Skeletal muscle satellite cell (primary cell): ENCODE results near the gene PROX1.

Experiments used
- H3K27me3 ChIP-seq: 2 replicates; pipeline ENCODE4 v1.7.0; 2013; ENCODE audit warnings: low read length; ENCODE audit not compliant: control insufficient read depth, insufficient read depth
- H3K36me3 ChIP-seq: 2 replicates; pipeline ENCODE4 v1.7.0; 2013; ENCODE audit warnings: mild to moderate bottlenecking, control low read depth, low read length; ENCODE audit not compliant: insufficient read depth
- H3K4me1 ChIP-seq: 2 replicates; pipeline ENCODE4 v1.7.0; 2013; ENCODE audit warnings: low read length; ENCODE audit not compliant: control insufficient read depth, insufficient read depth
- H3K4me2 ChIP-seq: 2 replicates; pipeline ENCODE4 v1.7.0; 2013; ENCODE audit warnings: mild to moderate bottlenecking, low read length
- H3K4me3 ChIP-seq: 2 replicates; pipeline ENCODE4 v1.7.0; 2013; ENCODE audit warnings: low read length
- H3K9ac ChIP-seq: 2 replicates; pipeline ENCODE4 v1.7.0; 2013; ENCODE audit warnings: mild to moderate bottlenecking, low read depth, low read length, moderate library complexity
- H3K9me3 ChIP-seq: replicated peaks from 2 replicates; pipeline ENCODE4 v1.7.0; 2013; ENCODE audit warnings: mild to moderate bottlenecking, control low read depth, low read length

The PROX1 gene

DNA sequence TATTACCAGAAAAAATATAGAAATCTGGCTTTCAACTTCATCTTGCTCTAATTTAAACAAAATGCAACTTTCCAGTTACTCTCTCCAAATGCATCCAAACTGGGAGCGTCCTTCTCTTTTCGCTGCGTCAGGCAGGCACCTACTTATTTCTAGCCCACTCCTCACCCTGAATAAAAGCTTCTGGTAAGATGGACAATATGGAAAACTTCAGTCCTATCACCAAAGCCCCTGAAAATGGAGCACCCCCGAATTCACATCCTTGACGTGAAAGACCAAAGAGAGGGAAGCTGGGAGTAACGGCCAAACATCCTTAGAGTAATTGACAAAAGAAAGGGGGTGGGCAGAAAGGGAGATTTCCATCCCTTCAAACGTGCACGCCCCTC is 5.5 kb upstream of the PROX1 start:
- Histone ChIP-seq H3K4me1 (peaks cover 17% of the 10 kb centered on the region), H3K36me3 (no peaks in the 10 kb centered on the region), H3K4me2 (peak overlapping the region; percentile 98), H3K27me3 (peaks cover 59% of the 10 kb centered on the region), H3K4me3 (peak overlapping the region; percentile 75), H3K9me3 (no peaks in the 10 kb centered on the region), H3K9ac (no peak overlapping the region)

DNA sequence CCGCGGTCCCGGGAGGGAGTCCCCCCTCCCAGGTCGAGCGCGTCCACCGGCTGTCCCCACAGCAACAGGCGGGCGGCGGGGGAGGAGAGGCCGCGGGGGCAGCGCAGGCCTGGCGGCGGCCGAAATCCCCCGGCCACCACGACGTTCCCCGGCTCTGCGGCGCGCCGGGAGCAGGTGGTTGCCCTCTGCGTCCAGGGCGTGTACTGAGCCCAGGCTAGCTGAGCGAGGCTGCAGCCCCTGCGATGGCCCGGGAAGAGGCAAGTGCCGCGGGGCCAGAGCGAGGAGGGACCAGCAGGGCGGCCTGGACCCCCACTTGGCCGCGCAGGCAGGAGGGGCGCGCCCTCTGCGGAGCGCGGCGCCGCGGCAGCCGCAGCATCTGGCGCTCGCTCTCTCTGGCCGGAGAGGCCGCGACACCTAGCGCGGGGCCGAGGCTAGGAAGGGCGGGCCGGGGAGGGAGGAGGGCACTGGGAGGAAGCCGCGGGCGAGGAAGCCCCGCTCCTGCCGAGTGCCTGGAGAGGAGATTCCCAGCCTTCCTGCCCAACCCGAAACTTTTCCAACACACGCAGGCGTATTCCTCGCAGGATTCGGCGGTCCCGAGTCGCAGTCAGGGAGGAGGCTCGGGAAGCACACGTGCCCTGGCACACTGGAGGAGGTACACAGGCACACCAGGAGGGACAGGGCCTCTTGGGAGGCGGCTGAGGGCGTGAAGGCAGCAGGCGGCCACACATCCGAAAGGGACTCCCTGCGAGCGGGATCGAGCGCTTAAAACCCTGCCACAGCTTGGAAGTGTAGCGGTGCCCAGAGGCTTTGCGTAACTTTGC is 4.9 kb upstream of the PROX1 start:
- no peak overlapping the region for H3K9ac ChIP-seq
- peak overlapping the region; percentile 75 for H3K4me3 ChIP-seq
- H3K36me3 ChIP-seq, result no peaks in the 10 kb centered on the region
- peaks cover 59% of the 10 kb centered on the region for H3K27me3 ChIP-seq
- H3K4me1 ChIP-seq, result peaks cover 17% of the 10 kb centered on the region
- H3K4me2 ChIP-seq, result peak overlapping the region; percentile 98
- no peaks in the 10 kb centered on the region for H3K9me3 ChIP-seq

DNA sequence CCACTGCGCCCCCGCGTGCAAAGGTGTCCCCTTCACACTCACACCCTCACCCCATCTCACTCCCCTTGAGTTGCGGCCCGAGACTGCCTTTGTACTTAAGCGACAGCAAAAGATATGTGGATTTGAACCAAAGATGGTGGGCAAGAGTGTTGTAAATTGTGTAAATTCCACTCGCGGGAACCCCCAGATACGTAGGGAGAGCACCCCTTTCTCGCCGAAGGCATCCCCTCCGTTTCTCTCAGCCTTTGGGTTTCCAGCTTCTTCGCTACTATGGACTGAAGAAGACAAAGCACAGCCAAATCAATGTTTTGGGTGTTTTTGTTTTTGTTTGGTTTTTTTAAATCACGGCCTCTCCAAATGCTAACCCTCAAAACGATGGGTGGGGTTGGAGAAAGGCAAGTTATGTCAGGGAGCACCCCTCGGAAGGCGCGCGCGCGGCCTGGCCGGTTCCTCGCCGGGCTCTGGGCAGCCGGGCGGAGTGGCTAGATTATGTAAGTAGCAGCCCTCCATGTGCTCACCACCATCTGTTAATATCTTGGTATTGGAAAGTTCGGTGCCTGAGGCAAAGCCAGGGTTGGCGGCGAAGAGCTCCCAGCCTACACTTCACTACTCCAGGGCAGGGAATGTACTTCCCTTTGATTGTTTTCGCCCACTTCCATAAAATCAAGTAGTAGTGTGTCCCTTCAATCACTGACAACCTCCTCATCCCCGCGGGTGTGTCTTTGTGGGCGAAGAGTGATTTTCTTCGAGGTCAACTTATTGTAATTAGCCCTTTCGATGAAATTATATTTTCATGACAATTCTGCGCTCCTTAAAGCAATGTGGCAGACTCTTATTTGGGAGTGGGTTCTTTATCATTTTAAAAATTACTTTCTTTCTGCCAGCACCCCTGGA is 4.0 kb upstream of the PROX1 start:
- Histone ChIP-seq H3K4me2 (peak overlapping the region; percentile 98), H3K4me3 (peak overlapping the region; percentile 75), H3K36me3 (no peaks in the 10 kb centered on the region), H3K9me3 (no peaks in the 10 kb centered on the region), H3K27me3 (peaks cover 55% of the 10 kb centered on the region), H3K4me1 (peaks cover 17% of the 10 kb centered on the region), H3K9ac (no peak overlapping the region)

DNA sequence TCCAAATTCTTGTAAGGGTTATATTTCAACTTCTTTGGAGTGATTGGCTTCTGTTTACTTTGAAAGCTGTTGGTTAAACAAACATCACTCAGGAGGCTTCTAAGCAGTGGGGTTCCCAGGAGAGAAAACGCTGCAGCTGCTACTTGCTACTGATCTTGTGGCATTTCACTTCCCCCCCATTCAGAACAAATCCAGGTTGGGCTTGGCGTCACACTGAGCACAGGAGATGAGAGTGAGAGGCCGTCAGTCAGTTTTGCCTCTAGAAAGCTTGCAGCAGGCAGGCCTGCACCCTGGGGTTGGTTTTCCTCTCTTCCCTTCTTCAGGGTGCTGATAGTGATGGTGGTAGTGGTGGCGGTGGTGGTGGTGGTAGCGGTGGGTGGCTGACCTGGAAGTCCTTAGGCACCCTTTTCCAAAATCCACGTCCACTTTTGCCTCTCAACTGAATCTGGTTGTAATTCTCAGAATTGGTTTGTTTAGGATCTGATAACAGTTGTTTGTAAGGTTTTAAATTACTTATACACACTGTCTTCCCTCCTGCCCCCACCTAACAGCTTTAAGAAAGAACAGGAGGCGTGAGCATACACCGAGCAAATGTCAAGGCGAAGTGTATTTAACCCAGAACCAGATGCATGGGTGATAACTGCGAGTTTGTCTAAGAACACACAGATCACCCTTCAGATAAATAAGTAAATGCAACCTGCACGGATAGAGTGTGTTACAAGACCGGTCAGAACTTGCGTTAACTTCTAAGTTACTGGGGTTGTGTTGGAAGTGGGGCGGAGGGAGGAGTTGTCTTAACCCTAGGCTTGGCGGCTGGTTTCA is 3.2 kb upstream of the PROX1 start:
- Histone ChIP-seq H3K9me3 (no peaks in the 10 kb centered on the region), H3K36me3 (no peaks in the 10 kb centered on the region), H3K9ac (no peak overlapping the region), H3K4me3 (no peak overlapping the region), H3K4me1 (peaks cover 22% of the 10 kb centered on the region), H3K4me2 (no peak overlapping the region), H3K27me3 (peaks cover 58% of the 10 kb centered on the region)

DNA sequence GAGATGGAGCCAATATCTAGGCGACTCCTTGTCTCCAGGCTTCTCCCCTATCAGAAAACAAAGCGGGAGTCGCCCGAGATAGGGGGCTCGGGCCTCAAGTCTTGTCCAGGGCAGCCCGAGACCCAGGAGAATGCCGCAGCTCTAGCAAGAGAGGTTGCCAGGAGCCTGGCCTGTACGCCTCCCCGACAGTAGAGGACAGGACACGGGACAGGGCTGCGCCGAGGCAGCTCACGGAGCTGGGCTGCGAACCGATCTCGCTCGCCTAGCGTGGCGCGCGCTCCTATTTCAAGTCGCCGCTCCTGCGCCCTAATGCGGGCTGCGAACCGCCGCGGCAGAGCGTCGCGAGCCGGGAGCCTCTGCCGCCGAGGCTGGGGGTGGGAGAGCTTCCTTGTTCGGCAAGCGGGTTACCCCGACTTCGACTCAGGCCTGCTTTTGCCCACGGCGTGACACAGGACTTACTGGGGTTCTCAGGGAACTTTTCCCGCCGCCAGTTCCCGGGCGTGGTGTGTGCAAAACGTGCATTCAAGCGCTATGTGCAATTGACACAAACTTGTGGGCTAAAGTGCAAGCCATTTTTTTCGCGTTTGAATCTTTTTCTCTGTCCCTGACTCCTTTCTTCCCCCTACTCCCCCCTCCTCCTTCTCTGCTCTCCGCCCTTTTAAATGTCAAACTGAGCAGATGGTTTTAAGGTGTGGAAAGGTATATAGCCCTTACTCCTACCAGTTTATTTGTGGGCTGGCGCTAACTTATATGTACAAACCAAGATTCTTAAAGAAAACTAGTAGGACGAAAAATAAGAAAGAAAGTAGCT is 2.4 kb upstream of the PROX1 start:
- Histone ChIP-seq H3K4me2 (no peak overlapping the region), H3K9ac (no peak overlapping the region), H3K4me3 (no peak overlapping the region), H3K36me3 (no peaks in the 10 kb centered on the region), H3K9me3 (no peaks in the 10 kb centered on the region), H3K4me1 (peaks cover 24% of the 10 kb centered on the region), H3K27me3 (peaks cover 63% of the 10 kb centered on the region)

DNA sequence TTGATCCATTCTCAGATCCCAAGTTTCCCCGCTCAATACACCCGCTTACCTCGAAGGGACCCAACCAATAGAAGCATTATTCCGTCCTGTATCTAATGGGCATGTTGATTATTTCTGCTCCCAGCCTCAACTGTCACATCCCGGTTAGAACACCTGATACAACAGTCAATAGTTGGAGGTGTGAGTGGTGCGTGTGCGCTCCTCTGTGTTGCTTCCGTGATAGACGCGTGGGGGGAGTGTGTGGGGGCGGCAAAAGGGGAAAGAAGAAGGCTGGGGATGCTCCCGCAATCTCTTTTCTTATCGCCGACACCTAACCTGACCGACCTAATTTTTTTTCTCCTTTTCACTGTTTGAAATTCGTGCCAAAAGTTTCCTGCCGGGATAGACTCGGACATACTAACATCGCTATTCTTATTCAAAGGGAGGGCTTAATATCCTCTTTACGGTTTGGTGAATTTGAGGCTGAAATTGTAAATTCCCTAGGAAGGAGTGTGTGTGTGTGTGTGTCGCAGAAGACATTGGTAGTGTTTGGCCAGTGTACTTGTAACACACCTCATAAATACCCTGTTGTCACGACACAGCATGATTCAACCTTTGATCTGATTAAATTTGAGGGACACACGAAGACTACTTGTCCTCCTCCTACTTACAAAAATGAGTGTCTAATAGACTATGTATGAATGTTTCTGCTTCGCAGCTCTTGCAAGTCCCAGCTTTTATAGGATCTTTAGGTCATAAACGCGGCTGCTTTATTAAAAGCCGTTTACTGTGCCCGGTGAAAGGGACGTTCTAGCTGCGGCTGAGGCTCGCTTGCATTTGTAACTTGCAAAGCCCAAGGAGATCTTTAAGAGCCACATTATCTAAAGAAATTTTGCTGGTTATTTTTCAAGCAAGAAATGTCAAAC is 1.5 kb upstream of the PROX1 start:
- Histone ChIP-seq H3K36me3 (no peaks in the 10 kb centered on the region), H3K9ac (no peak overlapping the region), H3K9me3 (no peaks in the 10 kb centered on the region), H3K4me1 (peaks cover 24% of the 10 kb centered on the region), H3K27me3 (peaks cover 65% of the 10 kb centered on the region), H3K4me2 (no peak overlapping the region), H3K4me3 (no peak overlapping the region)

DNA sequence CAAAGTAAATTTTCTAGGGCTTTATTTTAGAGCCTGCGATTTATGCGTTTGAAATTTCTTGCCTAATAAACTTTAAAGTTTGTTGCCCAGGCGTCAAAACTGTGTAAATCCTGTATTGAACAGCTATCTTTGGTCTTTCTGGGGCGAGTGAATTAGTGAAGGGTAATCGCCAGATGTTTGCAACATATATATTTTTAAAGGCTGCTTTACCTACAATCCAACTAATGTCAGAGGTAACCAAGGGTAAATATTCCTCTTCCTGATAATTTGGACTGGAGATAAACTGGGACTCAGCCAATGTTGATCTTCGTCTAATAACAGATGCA is 885 bp upstream of the PROX1 start:
- H3K4me2 ChIP-seq, result peak overlapping the region; percentile 94
- peaks cover 24% of the 10 kb centered on the region for H3K4me1 ChIP-seq
- no peaks in the 10 kb centered on the region for H3K36me3 ChIP-seq
- H3K9ac ChIP-seq, result peak overlapping the region; percentile 68
- peak overlapping the region; percentile 80 for H3K4me3 ChIP-seq
- peaks cover 58% of the 10 kb centered on the region for H3K27me3 ChIP-seq
- no peaks in the 10 kb centered on the region for H3K9me3 ChIP-seq

DNA sequence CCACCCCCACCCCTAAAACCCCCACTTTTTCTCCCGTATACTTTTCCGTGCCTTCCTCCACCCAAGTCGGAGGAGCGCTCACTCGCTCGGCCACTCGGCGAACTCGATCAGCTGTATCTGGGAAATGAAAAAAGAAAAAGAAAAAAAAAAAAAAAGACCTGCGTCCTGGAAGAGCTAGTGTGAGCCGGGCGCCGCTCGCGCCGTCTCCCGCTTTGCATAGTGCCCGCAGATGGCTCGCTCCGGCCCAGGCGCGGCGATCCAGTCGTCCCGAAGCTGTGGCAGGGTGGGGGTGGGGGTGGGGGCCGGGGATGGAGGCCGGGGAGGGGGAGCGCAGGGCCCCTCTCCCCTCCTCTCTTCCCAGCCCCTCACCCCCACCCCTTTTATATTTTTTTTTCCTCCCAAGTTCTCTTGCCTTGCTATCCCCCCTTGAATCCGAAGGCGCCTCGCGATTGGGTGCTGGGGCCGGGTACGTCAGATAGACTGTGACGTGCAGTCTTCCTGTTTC is 299 bp upstream of the PROX1 start:
- H3K9me3 ChIP-seq, result no peaks in the 10 kb centered on the region
- H3K4me1 ChIP-seq, result peaks cover 22% of the 10 kb centered on the region
- H3K36me3 ChIP-seq, result no peaks in the 10 kb centered on the region
- H3K4me3 ChIP-seq, result peak overlapping the region; percentile 80
- peaks cover 53% of the 10 kb centered on the region for H3K27me3 ChIP-seq
- H3K4me2 ChIP-seq, result peak overlapping the region; percentile 94
- peak overlapping the region; percentile 69 for H3K9ac ChIP-seq

DNA sequence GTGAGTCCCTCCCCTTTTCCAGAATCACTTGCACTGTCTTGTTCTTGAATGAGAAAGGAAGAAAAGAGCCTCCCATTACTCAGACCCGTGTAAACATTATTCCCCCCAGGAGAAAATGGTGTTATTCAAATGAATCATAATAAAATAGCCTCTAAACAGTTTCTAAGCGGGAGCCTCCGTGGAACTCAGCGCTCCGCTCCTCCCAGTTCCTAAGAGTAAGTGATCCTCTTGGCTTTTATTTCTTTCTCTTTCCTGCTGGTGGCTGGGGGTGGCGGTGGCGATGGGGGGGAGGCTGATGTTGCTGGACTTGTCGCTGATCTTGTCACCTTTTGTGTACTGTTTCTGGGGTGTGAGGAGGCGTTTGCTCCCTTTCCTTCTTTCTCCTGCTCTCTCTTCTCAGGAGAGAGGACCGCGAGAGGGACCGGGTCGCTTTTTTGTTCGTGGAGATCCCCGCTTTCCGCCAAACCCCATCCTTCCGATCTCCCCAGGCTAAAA is 781 bp downstream of the PROX1 start:
- Histone ChIP-seq H3K27me3 (peaks cover 46% of the 10 kb centered on the region), H3K36me3 (no peaks in the 10 kb centered on the region), H3K4me3 (peak overlapping the region; percentile 80), H3K9me3 (no peaks in the 10 kb centered on the region), H3K9ac (peak overlapping the region; percentile 69), H3K4me2 (peak overlapping the region; percentile 94), H3K4me1 (peaks cover 12% of the 10 kb centered on the region)
